Endodermal cell (in vitro differentiated cells): ENCODE measurements around the gene KCNH5. TPM values are rescaled to one million over a fixed set of nuclear protein-coding genes. Genes with fewer than 3 reads are reported as not detected.

ENCODE experiments used
- DNase-seq: peaks from one replicate; pipeline ENCODE4 v3.0.0-alpha.2; 2017
- H3K27ac ChIP-seq: 2 replicates; pipeline ENCODE4 v1.5.1; 2013; ENCODE audit warnings: mild to moderate bottlenecking, low read depth, low read length, moderate library complexity
- H3K27me3 ChIP-seq: 2 replicates; pipeline ENCODE4 v1.6.1; 2013; ENCODE audit warnings: mild to moderate bottlenecking, low read length, moderate library complexity; ENCODE audit not compliant: insufficient read depth, control insufficient read depth, poor library complexity, severe bottlenecking
- H3K36me3 ChIP-seq: 2 replicates; pipeline ENCODE4 v1.7.0; 2013; ENCODE audit warnings: mild to moderate bottlenecking, low read length, moderate library complexity; ENCODE audit not compliant: control insufficient read depth, insufficient read depth
- H3K4me1 ChIP-seq: one replicate; pipeline ENCODE4 v1.7.0; 2013; ENCODE audit warnings: low read length; ENCODE audit not compliant: control insufficient read depth, insufficient read depth
- H3K4me3 ChIP-seq: 2 replicates; pipeline ENCODE4 v1.5.1; 2013; ENCODE audit warnings: mild to moderate bottlenecking, low read length, moderate library complexity
- H3K9ac ChIP-seq: 2 replicates; pipeline ENCODE4 v1.6.1; 2013; ENCODE audit warnings: mild to moderate bottlenecking, low read length, moderate library complexity; ENCODE audit not compliant: poor library complexity, severe bottlenecking; ENCODE audit errors: extremely low read depth
- H3K9me3 ChIP-seq: 2 replicates; pipeline ENCODE4 v1.6.1; 2013; ENCODE audit warnings: mild to moderate bottlenecking, low read length, moderate library complexity; ENCODE audit not compliant: control insufficient read depth
- H3K27ac Mint-ChIP-seq: 2 replicates; pipeline ENCODE4 v1.8.0; 2020; ENCODE audit warnings: mixed read lengths
- H3K27me3 Mint-ChIP-seq: 2 replicates; pipeline ENCODE4 v1.8.0; 2021; ENCODE audit warnings: mild to moderate bottlenecking, mixed read lengths; ENCODE audit not compliant: insufficient read depth
- H3K36me3 Mint-ChIP-seq: 2 replicates; pipeline ENCODE4 v1.8.0; 2020; ENCODE audit warnings: low read depth, mixed read lengths
- H3K4me1 Mint-ChIP-seq: 2 replicates; pipeline ENCODE4 v1.8.0; 2020; ENCODE audit warnings: mixed read lengths
- H3K4me3 Mint-ChIP-seq: 2 replicates; pipeline ENCODE4 v1.8.0; 2020; ENCODE audit warnings: mild to moderate bottlenecking, moderate library complexity, mixed read lengths
- H3K9me3 Mint-ChIP-seq: 2 replicates; pipeline ENCODE4 v1.8.0; 2020; ENCODE audit warnings: mild to moderate bottlenecking, mixed read lengths
- WGBS, 2 experiments: methylation state at CpG; one replicate each; pipeline versions ENCODE4 v1.1.5 to v1.1.7; 2013; ENCODE audit warnings: missing lambda C conversion rate in 2 of 2, mixed read lengths in 1 of 2; ENCODE audit not compliant: insufficient coverage in 1 of 2, insufficient read length in 1 of 2; 5-methylcytosine and 5-hydroxymethylcytosine counted together
- total RNA-seq, 2 donors: library from RNA; stranded (reverse); fragmentation: NEBNext Ultra II Directional in 1 of 2; extraction: Animal tissue kit (Norgen Biotek cat#: 25700) in 1 of 2; gene quantifications; 2 replicates in 1 of 2; 3 replicates in 1 of 2; pipeline ENCODE4 v1.2.1, GENCODE V29; 2021
- TF ChIP-seq, protein P1 (sequence below): fragments of 200-600 bp; sonication (generic); conservative IDR thresholded peaks from 2 replicates; pipeline ENCODE4 v1.5.0; 2021; ENCODE audit warnings: antibody characterized with exemption, mild to moderate bottlenecking

Gene KCNH5
- total RNA-seq, 2 donors from 2014 or later: 2.5 to 3.9 TPM

DNA sequence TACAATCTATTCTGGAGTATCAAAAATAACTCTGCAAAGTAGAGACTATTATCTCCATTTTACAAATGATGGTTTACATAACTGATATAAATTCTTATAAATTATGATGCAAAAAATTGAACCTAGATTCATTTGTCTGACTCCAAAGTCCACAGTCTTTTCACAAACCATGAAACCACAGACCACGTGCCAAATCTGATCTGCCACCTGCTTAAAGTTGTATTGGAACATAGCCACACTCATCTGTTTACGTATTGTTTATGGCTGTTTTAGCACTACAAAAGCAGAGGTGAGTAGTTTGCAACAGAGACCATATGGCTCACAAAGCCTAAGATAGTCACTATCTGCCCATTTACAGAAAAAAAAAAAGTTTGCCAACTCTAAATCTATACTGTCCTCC lies 105.3 kb downstream of the KCNH5 start:
- TF ChIP-seq, protein P1, sequence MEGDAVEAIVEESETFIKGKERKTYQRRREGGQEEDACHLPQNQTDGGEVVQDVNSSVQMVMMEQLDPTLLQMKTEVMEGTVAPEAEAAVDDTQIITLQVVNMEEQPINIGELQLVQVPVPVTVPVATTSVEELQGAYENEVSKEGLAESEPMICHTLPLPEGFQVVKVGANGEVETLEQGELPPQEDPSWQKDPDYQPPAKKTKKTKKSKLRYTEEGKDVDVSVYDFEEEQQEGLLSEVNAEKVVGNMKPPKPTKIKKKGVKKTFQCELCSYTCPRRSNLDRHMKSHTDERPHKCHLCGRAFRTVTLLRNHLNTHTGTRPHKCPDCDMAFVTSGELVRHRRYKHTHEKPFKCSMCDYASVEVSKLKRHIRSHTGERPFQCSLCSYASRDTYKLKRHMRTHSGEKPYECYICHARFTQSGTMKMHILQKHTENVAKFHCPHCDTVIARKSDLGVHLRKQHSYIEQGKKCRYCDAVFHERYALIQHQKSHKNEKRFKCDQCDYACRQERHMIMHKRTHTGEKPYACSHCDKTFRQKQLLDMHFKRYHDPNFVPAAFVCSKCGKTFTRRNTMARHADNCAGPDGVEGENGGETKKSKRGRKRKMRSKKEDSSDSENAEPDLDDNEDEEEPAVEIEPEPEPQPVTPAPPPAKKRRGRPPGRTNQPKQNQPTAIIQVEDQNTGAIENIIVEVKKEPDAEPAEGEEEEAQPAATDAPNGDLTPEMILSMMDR: no peak
- no peak overlapping the region for H3K27ac ChIP-seq
- H3K4me3 Mint-ChIP-seq: no peak overlapping the region
- no peaks in the 10 kb centered on the region for H3K9me3 ChIP-seq
- H3K27me3 ChIP-seq: no peaks in the 10 kb centered on the region
- no peaks in the 10 kb centered on the region for H3K36me3 Mint-ChIP-seq
- H3K4me3 ChIP-seq: no peak overlapping the region
- 50 to 83% methylated on average over 1 to 2 of the region's 2 CpGs for WGBS, 2 experiments
- DNase-seq: no peak
- H3K9me3 Mint-ChIP-seq: no peaks in the 10 kb centered on the region
- no peaks in the 10 kb centered on the region for H3K36me3 ChIP-seq
- no peaks in the 10 kb centered on the region for H3K4me1 Mint-ChIP-seq
- no peak overlapping the region for H3K9ac ChIP-seq
- no peaks in the 10 kb centered on the region for H3K27me3 Mint-ChIP-seq
- no peaks in the 10 kb centered on the region for H3K4me1 ChIP-seq
- no peak overlapping the region for H3K27ac Mint-ChIP-seq

DNA sequence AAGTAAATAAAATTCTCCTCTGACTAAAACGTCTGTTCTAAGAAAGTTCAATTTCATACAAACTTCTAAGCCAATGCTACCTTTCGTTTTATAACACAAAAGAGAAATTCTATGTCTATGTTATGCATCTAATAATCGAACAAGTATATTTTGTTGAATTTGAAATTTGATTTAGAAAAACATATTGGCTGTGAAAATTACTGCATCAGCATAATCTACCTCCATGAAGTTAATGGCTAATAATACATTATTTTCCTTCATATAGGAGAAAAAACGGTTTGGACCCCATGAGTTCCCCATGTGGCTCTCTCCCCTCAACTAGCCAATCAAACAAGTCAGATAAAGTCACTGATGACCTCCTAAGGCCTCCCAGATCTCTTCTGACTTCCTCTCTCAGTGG lies 106.5 kb downstream of the KCNH5 start:
- DNase-seq: no peak
- H3K27ac Mint-ChIP-seq: no peak overlapping the region
- Histone ChIP-seq H3K4me3 (no peak overlapping the region), H3K9me3 (no peaks in the 10 kb centered on the region), H3K27ac (no peak overlapping the region), H3K27me3 (no peaks in the 10 kb centered on the region), H3K9ac (no peak overlapping the region), H3K4me1 (no peaks in the 10 kb centered on the region), H3K36me3 (no peaks in the 10 kb centered on the region)
- no peaks in the 10 kb centered on the region for H3K27me3 Mint-ChIP-seq
- TF ChIP-seq, protein P1: no peak
- no peaks in the 10 kb centered on the region for H3K9me3 Mint-ChIP-seq
- H3K36me3 Mint-ChIP-seq: no peaks in the 10 kb centered on the region
- no peak overlapping the region for H3K4me3 Mint-ChIP-seq
- WGBS, 2 experiments: 90% methylated on average over 2 to 3 of the region's 4 CpGs
- peaks cover 9% of the 10 kb centered on the region for H3K4me1 Mint-ChIP-seq

DNA sequence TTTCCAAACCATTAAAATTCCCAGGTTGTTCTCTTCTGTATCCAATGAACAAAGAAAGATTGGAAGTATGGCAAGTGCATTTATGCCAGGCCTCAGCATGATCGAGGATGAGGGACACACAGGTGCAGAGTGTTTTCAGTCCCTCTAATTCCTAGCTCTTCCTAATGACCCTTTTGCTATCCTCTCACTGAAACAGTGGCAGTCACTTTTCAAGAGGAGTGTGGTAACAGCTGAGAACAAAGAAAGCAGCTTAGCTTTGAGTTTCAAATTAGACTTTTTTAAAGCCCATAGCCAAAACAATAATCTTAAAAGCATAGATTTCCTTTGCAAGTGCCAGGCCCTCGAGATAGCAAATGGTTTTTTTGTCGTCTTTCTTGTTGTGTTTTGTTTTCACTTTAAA lies 110.8 kb downstream of the KCNH5 start:
- Histone ChIP-seq H3K4me1 (no peaks in the 10 kb centered on the region), H3K9ac (no peak overlapping the region), H3K27me3 (no peaks in the 10 kb centered on the region), H3K27ac (no peak overlapping the region), H3K4me3 (no peak overlapping the region), H3K9me3 (no peaks in the 10 kb centered on the region), H3K36me3 (no peaks in the 10 kb centered on the region)
- H3K4me1 Mint-ChIP-seq: peaks cover 9% of the 10 kb centered on the region
- TF ChIP-seq, protein P1: no peak
- H3K27ac Mint-ChIP-seq: no peak overlapping the region
- H3K9me3 Mint-ChIP-seq: no peaks in the 10 kb centered on the region
- no peaks in the 10 kb centered on the region for H3K27me3 Mint-ChIP-seq
- no peak overlapping the region for H3K4me3 Mint-ChIP-seq
- WGBS, 2 experiments: 64 to 77% methylated on average over 3 of the region's 3 CpGs
- DNase-seq: no peak
- H3K36me3 Mint-ChIP-seq: no peaks in the 10 kb centered on the region
